Fibroblast of mammary gland (primary cell): ENCODE results near the gene DCHS2.

Experiments
- DNase-seq: peaks from one replicate; pipeline ENCODE4 v3.0.0-alpha.2; 2010; ENCODE audit warnings: low read depth
- H3K4me3 ChIP-seq: 2 replicates; pipeline ENCODE4 v1.5.1; 2011; ENCODE audit warnings: low read depth, mild to moderate bottlenecking, low read length, moderate library complexity; ENCODE audit not compliant: control insufficient read depth
- CTCF ChIP-seq: conservative IDR thresholded peaks from 2 replicates; pipeline ENCODE4 v1.5.1; 2011; ENCODE audit warnings: low read depth, low read length, inconsistent platforms; ENCODE audit not compliant: control insufficient read depth, insufficient read depth

Gene DCHS2

GRCh38 chr4:154414371-154414770 is 77.2 kb downstream of the DCHS2 start:
- no peak overlapping the region for H3K4me3 ChIP-seq
- TF ChIP-seq CTCF: no peak
- no peak for DNase-seq

- no peak for DNase-seq
- TF ChIP-seq CTCF: no peak
- no peak overlapping the region for H3K4me3 ChIP-seq
These were observed 84.2 kb downstream of the DCHS2 start for GRCh38 chr4:154407443-154407842.

GRCh38 chr4:154406018-154406795 is 85.4 kb downstream of the DCHS2 start:
- no peak for TF ChIP-seq CTCF
- DNase-seq: no peak
- H3K4me3 ChIP-seq: no peak overlapping the region

GRCh38 chr4:154399259-154399974 is 92.2 kb downstream of the DCHS2 start:
- peak; percentile 67 for DNase-seq
- peak; percentile 61 for TF ChIP-seq CTCF
- peak overlapping the region; percentile 13 for H3K4me3 ChIP-seq

- peak; percentile 5 for DNase-seq
These were observed 101.3 kb downstream of the DCHS2 start for GRCh38 chr4:154390324-154390723.

GRCh38 chr4:154389148-154389547 is 102.5 kb downstream of the DCHS2 start:
- DNase-seq: no peak
- no peak overlapping the region for H3K4me3 ChIP-seq
- no peak for TF ChIP-seq CTCF

More at GRCh38 chr4:154390324-154390723, 101.3 kb downstream of the DCHS2 start:
- H3K4me3 ChIP-seq: no peak overlapping the region
- TF ChIP-seq CTCF: no peak
